ENCODE measurements around the gene GDAP1L1.

DNA sequence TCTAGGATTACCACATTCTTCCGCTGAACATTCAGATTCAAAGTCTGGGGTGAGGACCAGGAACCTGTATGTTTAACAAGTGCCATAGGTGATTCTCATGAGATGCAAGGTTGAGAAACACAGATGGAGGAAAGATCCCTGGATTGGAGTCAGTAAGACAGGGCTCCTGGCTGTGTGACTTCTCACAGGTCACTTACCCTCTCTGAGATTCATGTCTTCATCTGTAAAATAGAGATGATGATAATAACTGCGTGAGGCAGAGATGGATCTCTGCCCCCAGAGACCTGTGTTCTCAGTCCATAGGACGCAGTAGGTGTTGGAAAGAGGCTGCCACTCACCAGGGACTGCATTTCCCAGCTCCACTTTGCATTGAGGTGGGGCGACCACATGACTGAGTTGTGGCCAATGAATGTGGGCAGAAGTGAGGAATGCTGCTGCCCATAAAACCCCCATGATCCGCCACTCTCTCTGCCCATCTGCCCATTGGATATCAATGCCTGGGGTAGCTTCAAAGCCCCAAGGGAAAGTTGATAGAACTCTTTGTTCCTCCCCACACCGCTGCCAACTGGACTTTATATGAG lies 13.6 kb upstream of the GDAP1L1 start:
- TF ChIP-seq CTCF (IDR thresholded peaks at IDR 0.05; ENCODE audit: borderline replicate concordance, extremely low read depth, low read length, poor library complexity, severe bottlenecking) (no peak), EZH2 (IDR thresholded peaks at IDR 0.05; ENCODE audit: borderline replicate concordance, low read depth, low read length, severe bottlenecking) (no peak)
